HepG2 (cell line): ENCODE results near the gene GAS2. TPM values are rescaled to one million over a fixed set of nuclear protein-coding genes. Genes with fewer than 3 reads are reported as not detected.
A peak's percentile ranks its signal among the peaks of the same experiment; 100 is the strongest.

Experiments used
- ARID5B ChIP-seq: IDR thresholded peaks from 2 replicates; pipeline ENCODE4 v1.4.0; 2020; ENCODE audit warnings: mild to moderate bottlenecking, missing genetic modification reagents
- CEBPZ ChIP-seq: IDR thresholded peaks from 2 replicates; pipeline ENCODE4 v1.6.1; 2012; ENCODE audit warnings: low read length, improper control_type of control experiment
- MZF1 ChIP-seq: sonication (generic); formaldehyde crosslinking; IDR thresholded peaks from 2 replicates; pipeline ENCODE4 v1.8.1; 2023; ENCODE audit warnings: mild to moderate bottlenecking, missing genetic modification reagents, borderline replicate concordance
- NR0B2 ChIP-seq: sonication (generic); formaldehyde crosslinking; IDR thresholded peaks from 2 replicates; pipeline ENCODE4 v1.4.0; 2020; ENCODE audit warnings: mild to moderate bottlenecking, missing genetic modification reagents
- NRL ChIP-seq: sonication (generic); formaldehyde crosslinking; IDR thresholded peaks from 2 replicates; pipeline ENCODE4 v1.5.0; 2020; ENCODE audit warnings: missing genetic modification reagents, mild to moderate bottlenecking, moderate library complexity, borderline replicate concordance
- ZBTB20 ChIP-seq: sonication (generic); formaldehyde crosslinking; IDR thresholded peaks from 2 replicates; pipeline ENCODE4 v1.8.1; 2023; ENCODE audit warnings: missing genetic modification reagents, low read depth, mild to moderate bottlenecking, borderline replicate concordance
- ZBTB40 ChIP-seq, 2 experiments: fragments of 450-650 bp in 1 of 2; sonication (generic) in 1 of 2; formaldehyde crosslinking in 1 of 2; IDR thresholded peaks; 2 replicates each; pipeline versions ENCODE4 v1.6.1 to v1.8.0; 2016 to 2022; ENCODE audit warnings: antibody characterized with exemption in 1 of 2, mild to moderate bottlenecking in 1 of 2, missing genetic modification reagents in 1 of 2
- ZNF124 ChIP-seq: sonication (generic); formaldehyde crosslinking; IDR thresholded peaks from 2 replicates; pipeline ENCODE4 v1.4.0; 2020; ENCODE audit warnings: missing genetic modification reagents
- polyA plus RNA-seq, 8 experiments: library from polyadenylated mRNA; depleted of rRNA in 3 of 8; stranded (reverse) in 7 of 8; unstranded in 1 of 8; fragments of >200 nt; fragmentation: Illumina TruSeq in 4 of 8; extraction: Trizol in 4 of 8; gene quantifications; 2 replicates each; pipeline versions ENCODE4 v1.2.1 to v1.2.3, GENCODE V29; 2011 to 2016; ENCODE audit warnings: low read depth in 4 of 8, missing spikeins in 1 of 8, mixed read lengths in 1 of 8; ENCODE audit not compliant: insufficient read depth in 1 of 8
- total RNA-seq, 5 experiments: library from RNA; depleted of rRNA; stranded (reverse); fragments of >200 nt; fragmentation: Illumina TruSeq; extraction: Trizol; gene quantifications; 2 replicates each; pipeline ENCODE4 v1.2.3, GENCODE V29; 2016; ENCODE audit warnings: low read depth in 1 of 5
- TF ChIP-seq, protein P1 (sequence below): sonication (generic); formaldehyde crosslinking; IDR thresholded peaks from 2 replicates; pipeline ENCODE4 v1.5.1; 2020; ENCODE audit warnings: missing genetic modification reagents, mild to moderate bottlenecking, borderline replicate concordance
- TF ChIP-seq, protein P2 (sequence below): IDR thresholded peaks from 2 replicates; pipeline ENCODE4 v1.6.1; 2016; ENCODE audit warnings: missing genetic modification reagents, missing compliant biosample characterization

Gene GAS2
- total and polyA plus RNA-seq, 2 of the 13 experiments (the other 11 are each of a cell fraction or from before 2014, with no cell fraction given): 26.0 to 85.1 TPM

DNA sequence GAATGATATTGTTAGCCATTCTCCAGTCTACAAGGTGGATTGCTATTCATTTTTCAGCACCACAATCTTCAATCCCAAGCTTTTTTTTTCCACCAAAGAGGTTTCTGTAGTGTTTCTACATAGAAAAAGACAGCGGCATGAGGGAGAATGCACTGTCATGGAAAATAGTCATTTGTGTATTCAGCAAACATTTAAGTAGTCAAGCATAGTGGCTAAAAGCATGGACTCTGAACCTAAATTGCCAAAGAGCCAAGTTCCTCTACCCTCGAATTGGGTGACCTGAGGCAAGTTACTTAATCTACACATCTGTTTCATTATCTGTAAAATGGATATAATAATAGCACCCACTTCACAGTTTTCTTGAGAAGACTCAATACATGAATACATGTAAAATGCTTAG, 14.2 kb downstream of the GAS2 start (continued):
- TF ChIP-seq ZBTB40 (IDR thresholded peaks at IDR 0.05) (no peak), ZBTB40 (CRISPR knock-in tag; IDR thresholded peaks at IDR 0.05) (no peak), CEBPZ (no peak), NRL (CRISPR knock-in tag) (no peak), ZNF124 (CRISPR knock-in tag) (no peak), ARID5B (peak; percentile 91), NR0B2 (CRISPR knock-in tag) (no peak), ZBTB20 (CRISPR knock-in tag) (no peak), MZF1 (CRISPR knock-in tag) (no peak)
- TF ChIP-seq, protein P1, sequence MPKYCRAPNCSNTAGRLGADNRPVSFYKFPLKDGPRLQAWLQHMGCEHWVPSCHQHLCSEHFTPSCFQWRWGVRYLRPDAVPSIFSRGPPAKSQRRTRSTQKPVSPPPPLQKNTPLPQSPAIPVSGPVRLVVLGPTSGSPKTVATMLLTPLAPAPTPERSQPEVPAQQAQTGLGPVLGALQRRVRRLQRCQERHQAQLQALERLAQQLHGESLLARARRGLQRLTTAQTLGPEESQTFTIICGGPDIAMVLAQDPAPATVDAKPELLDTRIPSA (CRISPR knock-in tag): no peak
- TF ChIP-seq, protein P2, sequence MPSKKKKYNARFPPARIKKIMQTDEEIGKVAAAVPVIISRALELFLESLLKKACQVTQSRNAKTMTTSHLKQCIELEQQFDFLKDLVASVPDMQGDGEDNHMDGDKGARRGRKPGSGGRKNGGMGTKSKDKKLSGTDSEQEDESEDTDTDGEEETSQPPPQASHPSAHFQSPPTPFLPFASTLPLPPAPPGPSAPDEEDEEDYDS (CRISPR knock-in tag): peak; percentile 52; the same call in 1 of the 2 replicates
